ENCODE results near the gene CHSY1.

DNA sequence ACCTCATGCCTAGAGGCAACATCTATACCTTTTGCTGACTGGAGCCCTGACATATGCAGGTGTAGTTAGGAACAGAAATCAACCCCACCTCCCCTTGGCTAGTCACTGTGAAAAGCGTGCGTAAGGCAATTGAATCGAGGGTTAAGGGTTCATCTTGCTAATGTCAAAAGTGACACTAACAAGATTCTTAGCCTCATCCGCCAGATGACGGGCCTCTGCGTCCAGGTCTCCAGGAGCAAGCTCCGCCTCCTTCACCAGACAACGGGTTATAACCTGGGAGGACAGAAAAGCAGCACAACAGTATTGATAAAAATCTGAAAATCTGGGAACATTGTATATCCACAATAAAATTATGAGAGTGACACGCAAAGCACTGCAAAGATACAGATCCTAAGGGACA lies 20.7 kb upstream of the CHSY1 start:
- TF ChIP-seq, protein P1, sequence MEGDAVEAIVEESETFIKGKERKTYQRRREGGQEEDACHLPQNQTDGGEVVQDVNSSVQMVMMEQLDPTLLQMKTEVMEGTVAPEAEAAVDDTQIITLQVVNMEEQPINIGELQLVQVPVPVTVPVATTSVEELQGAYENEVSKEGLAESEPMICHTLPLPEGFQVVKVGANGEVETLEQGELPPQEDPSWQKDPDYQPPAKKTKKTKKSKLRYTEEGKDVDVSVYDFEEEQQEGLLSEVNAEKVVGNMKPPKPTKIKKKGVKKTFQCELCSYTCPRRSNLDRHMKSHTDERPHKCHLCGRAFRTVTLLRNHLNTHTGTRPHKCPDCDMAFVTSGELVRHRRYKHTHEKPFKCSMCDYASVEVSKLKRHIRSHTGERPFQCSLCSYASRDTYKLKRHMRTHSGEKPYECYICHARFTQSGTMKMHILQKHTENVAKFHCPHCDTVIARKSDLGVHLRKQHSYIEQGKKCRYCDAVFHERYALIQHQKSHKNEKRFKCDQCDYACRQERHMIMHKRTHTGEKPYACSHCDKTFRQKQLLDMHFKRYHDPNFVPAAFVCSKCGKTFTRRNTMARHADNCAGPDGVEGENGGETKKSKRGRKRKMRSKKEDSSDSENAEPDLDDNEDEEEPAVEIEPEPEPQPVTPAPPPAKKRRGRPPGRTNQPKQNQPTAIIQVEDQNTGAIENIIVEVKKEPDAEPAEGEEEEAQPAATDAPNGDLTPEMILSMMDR (IDR thresholded peaks at IDR 0.05) = no peak
- TF ChIP-seq EZH2 (IDR thresholded peaks at IDR 0.05; ENCODE audit: borderline replicate concordance, insufficient read depth, low read depth, low read length, poor library complexity, severe bottlenecking) = no peak
